Ovary (tissue), 9 donors: ENCODE results near the gene DNAJC25. TPM values are rescaled to one million over a fixed set of nuclear protein-coding genes. Genes with fewer than 3 reads are reported as not detected.

ENCODE experiments used
- DNase-seq, 5 donors: peaks; one replicate each; pipeline ENCODE4 v3.0.0-alpha.2; 2019 to 2020
- H3K27ac ChIP-seq, 2 donors: fragments of 200-600 bp; one replicate each; pipeline versions ENCODE4 v1.5.1 to v1.8.0; 2019 to 2022
- H3K27me3 ChIP-seq: fragments of 200-600 bp; one replicate; pipeline ENCODE4 v1.8.0; 2022
- H3K36me3 ChIP-seq: fragments of 200-600 bp; sonication (generic); one replicate; pipeline ENCODE4 v1.5.1; 2019
- H3K4me1 ChIP-seq: one replicate; pipeline ENCODE4 v1.8.1; 2013; ENCODE audit warnings: mild to moderate bottlenecking, moderate library complexity; ENCODE audit not compliant: insufficient read depth
- H3K4me3 ChIP-seq: fragments of 200-600 bp; sonication (generic); one replicate; pipeline ENCODE4 v1.5.1; 2017
- H3K9me3 ChIP-seq, 2 donors: fragments of 200-600 bp in 1 of 2; sonication (generic) in 1 of 2; one replicate each; pipeline versions ENCODE4 v1.5.1 to v1.8.1; 2013 to 2019; ENCODE audit warnings: mild to moderate bottlenecking in 1 of 2, moderate library complexity in 1 of 2
- EP300 ChIP-seq: sonication (generic); formaldehyde crosslinking; IDR thresholded peaks from one replicate; pipeline ENCODE4 v1.6.1; 2017; ENCODE audit warnings: antibody characterized with exemption
- POLR2A ChIP-seq: fragments of 450-650 bp; IDR thresholded peaks from one replicate; pipeline ENCODE4 v1.6.1; 2017; ENCODE audit warnings: antibody characterized with exemption, mild to moderate bottlenecking, moderate library complexity
- WGBS, 3 donors: extraction: QIAGEN DNeasy Blood & Tissue Kit in 1 of 3; methylation state at CpG; one replicate each; pipeline versions ENCODE4 v1.1.5 to v1.1.7; 2013 to 2017; 5-methylcytosine and 5-hydroxymethylcytosine counted together
- intact Hi-C, 4 donors: fragments of 100-400 bp; cut with DNase I; formaldehyde crosslinking; loops; one replicate each; pipeline versions ENCODE4 v1.11.0 to v1.15.1; 2022 to 2023
- polyA plus RNA-seq, 2 donors: library from polyadenylated mRNA; stranded (reverse); fragments of 200-250 nt in 1 of 2; fragments of 350-450 nt in 1 of 2; fragmentation: Illumina TruSeq in 1 of 2; extraction: RNeasy Lipid Tissue Mini Kit (QIAGEN cat#74804) in 1 of 2; gene quantifications; one replicate each; pipeline ENCODE4 v1.2.3, GENCODE V29; 2013 to 2014
- total RNA-seq, 7 donors: library from RNA; depleted of rRNA in 2 of 7; stranded (reverse); fragments of >200 nt in 2 of 7; fragmentation: NEBNext Ultra II Directional in 3 of 7; extraction: Animal tissue kit (Norgen Biotek cat#: 25700) in 3 of 7; gene quantifications; one replicate each; pipeline versions ENCODE4 v1.1.0 to v1.2.4, GENCODE V29; 2016 to 2023
- TF ChIP-seq, protein P1 (sequence below), 3 donors: fragments of 450-650 bp in 2 of 3; fragments of 200-600 bp in 1 of 3; IDR thresholded peaks; one replicate each; pipeline versions ENCODE4 v1.5.1 to v1.8.0; 2016 to 2022; ENCODE audit warnings: antibody characterized with exemption in 3 of 3, mild to moderate bottlenecking in 1 of 3
- donor health status: DM: no; HTN: no; CAD: no; lungs with moderate emphysema.
- donor health status: DM: no; HTN: no; CAD: no.
- donor health status: Bipolar disorder and iron deficiency.
- donor health status: DM: yes; HTN: yes; CAD: no.
- donor health status: DM: no; HTN: no; CAD: no.
- donor health status: DM: yes; HTN: yes; CAD: no.

DNAJC25 gene
- total and polyA plus RNA-seq, 9 donors = 5.3 to 12.3 (median 7.9) TPM

GRCh38 chr9:111646417-111646816, 15.3 kb downstream of the DNAJC25 start:
- TF ChIP-seq, protein P1, sequence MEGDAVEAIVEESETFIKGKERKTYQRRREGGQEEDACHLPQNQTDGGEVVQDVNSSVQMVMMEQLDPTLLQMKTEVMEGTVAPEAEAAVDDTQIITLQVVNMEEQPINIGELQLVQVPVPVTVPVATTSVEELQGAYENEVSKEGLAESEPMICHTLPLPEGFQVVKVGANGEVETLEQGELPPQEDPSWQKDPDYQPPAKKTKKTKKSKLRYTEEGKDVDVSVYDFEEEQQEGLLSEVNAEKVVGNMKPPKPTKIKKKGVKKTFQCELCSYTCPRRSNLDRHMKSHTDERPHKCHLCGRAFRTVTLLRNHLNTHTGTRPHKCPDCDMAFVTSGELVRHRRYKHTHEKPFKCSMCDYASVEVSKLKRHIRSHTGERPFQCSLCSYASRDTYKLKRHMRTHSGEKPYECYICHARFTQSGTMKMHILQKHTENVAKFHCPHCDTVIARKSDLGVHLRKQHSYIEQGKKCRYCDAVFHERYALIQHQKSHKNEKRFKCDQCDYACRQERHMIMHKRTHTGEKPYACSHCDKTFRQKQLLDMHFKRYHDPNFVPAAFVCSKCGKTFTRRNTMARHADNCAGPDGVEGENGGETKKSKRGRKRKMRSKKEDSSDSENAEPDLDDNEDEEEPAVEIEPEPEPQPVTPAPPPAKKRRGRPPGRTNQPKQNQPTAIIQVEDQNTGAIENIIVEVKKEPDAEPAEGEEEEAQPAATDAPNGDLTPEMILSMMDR (IDR thresholded peaks at IDR 0.05) = no peak
- no peak for TF ChIP-seq EP300
- Histone ChIP-seq H3K4me3 (no peak overlapping the region), H3K9me3 (no peaks in the 10 kb centered on the region), H3K4me1 (no peaks in the 10 kb centered on the region), H3K36me3 (no peaks in the 10 kb centered on the region), H3K27ac (no peak overlapping the region), H3K27me3 (no peaks in the 10 kb centered on the region)
- intact Hi-C loops = no loop called here
- WGBS, 3 donors = 58 to 64% (median 60%) methylated on average over 2 of the region's 2 CpGs
- DNase-seq = no peak

GRCh38 chr9:111648066-111648465, 16.9 kb downstream of the DNAJC25 start:
- H3K27ac ChIP-seq = no peak overlapping the region
- TF ChIP-seq EP300 (no peak), POLR2A (no peak)
- TF ChIP-seq, protein P1 (IDR thresholded peaks at IDR 0.05) = no peak

DNA sequence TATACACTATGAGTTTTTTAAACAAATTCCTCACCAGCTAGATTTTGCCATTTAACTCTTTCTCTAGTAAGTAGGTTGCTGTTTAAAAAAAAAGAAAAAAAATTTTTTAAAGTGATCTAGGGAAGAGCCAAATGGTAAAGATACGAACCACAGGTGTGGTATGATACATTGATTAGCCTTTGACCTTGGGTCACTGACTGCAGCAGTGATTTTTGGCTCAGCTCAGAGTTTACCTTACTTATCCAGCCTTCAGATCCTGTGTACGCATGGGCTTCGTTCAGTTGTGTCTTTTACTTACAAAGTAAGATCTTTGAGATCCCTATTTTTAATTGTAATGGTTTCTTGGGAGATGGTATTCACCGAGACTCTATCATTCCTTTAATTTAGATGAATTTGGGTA, 17.9 kb downstream of the DNAJC25 start:
- Histone ChIP-seq H3K36me3 (no peaks in the 10 kb centered on the region), H3K4me1 (no peaks in the 10 kb centered on the region), H3K27ac (no peak overlapping the region), H3K27me3 (no peaks in the 10 kb centered on the region), H3K9me3 (no peaks in the 10 kb centered on the region), H3K4me3 (no peak overlapping the region)
- no peak for DNase-seq
- intact Hi-C loops = no loop called here
- 89 to 93% (median 92%) methylated on average over 4 of the region's 4 CpGs for WGBS, 3 donors
- TF ChIP-seq, protein P1 (IDR thresholded peaks at IDR 0.05) = no peak
- TF ChIP-seq EP300 = no peak
- TF ChIP-seq POLR2A = no peak

More at GRCh38 chr9:111648066-111648465, 16.9 kb downstream of the DNAJC25 start:
- no peak for DNase-seq
- intact Hi-C loops = no loop called here
- no peaks in the 10 kb centered on the region for H3K4me1 ChIP-seq
- no peaks in the 10 kb centered on the region for H3K27me3 ChIP-seq
- no peaks in the 10 kb centered on the region for H3K9me3 ChIP-seq
- H3K4me3 ChIP-seq = no peak overlapping the region
- no peaks in the 10 kb centered on the region for H3K36me3 ChIP-seq
- WGBS, 3 donors = 74 to 79% (median 77%) methylated on average over 4 of the region's 4 CpGs

GRCh38 chr9:111657051-111657450, 25.9 kb downstream of the DNAJC25 start:
- WGBS, 3 donors = 76 to 79% (median 78%) methylated on average over 6 of the region's 6 CpGs
- no peaks in the 10 kb centered on the region for H3K36me3 ChIP-seq
- TF ChIP-seq, protein P1 (IDR thresholded peaks at IDR 0.05) = no peak
- no peak for TF ChIP-seq EP300
- no peak for TF ChIP-seq POLR2A
- H3K4me1 ChIP-seq = no peaks in the 10 kb centered on the region
- no peak for DNase-seq
- H3K27me3 ChIP-seq = no peaks in the 10 kb centered on the region
- no peaks in the 10 kb centered on the region for H3K9me3 ChIP-seq
- intact Hi-C loops = no loop called here
- no peak overlapping the region for H3K4me3 ChIP-seq
- H3K27ac ChIP-seq = no peak overlapping the region
